Measurements from ENCODE around the gene KRTAP12-3. TPM values are rescaled to one million over a fixed set of nuclear protein-coding genes. Genes with fewer than 3 reads are reported as not detected.
"Not testable (repeated sequence)": the region's sequence is repeated elsewhere in the genome, so short reads cannot be mapped to it uniquely, and the experiment has no call there.

The KRTAP12-3 gene
- not detected for polyA plus RNA-seq (ENCODE audit: insufficient read length in 3 of 3)
- long read RNA-seq, donor 1 = 0 reads
- long read RNA-seq, donor 2 = 0 reads
- long read RNA-seq, donor 3 = 0 reads
- long read RNA-seq, donor 4 = 0 reads
- long read RNA-seq, donor 5 = 0 reads
- long read RNA-seq, donor 6 = 0 reads
- long read RNA-seq, donor 7 = 0 reads
- long read RNA-seq, donor 8 = 0 reads
- long read RNA-seq, donor 9 = 0 reads
- long read RNA-seq, donor 10 = 0 reads
- long read RNA-seq, donor 11 = 0 reads
- long read RNA-seq, donor 12 = 0 reads
- long read RNA-seq, donor 13 = 0 reads
- long read RNA-seq, donor 14 = 0 reads
- long read RNA-seq, donor 15 = 0 reads
- long read RNA-seq, donor 16 = 0 reads

- no peak for DNase-seq
These were observed at the start of gene KRTAP12-3 for GRCh38 chr21:44657635-44658540. KRTAP12-3 (plus strand) TSS chr21:44657932; CDS start chr21:44657980, 48 bp downstream.

- DNase-seq = no peak
These were observed 48.5 kb upstream of the KRTAP12-3 start for GRCh38 chr21:44609193-44609592.

- not testable (repeated sequence) for DNase-seq
These were observed 47.4 kb upstream of the KRTAP12-3 start for GRCh38 chr21:44610157-44610843.

GRCh38 chr21:44611551-44611950, 46.2 kb upstream of the KRTAP12-3 start:
- no peak for DNase-seq

- DNase-seq = no peak
These were observed 45.7 kb upstream of the KRTAP12-3 start, which contains the start of gene KRTAP10-8 for GRCh38 chr21:44612029-44612486. KRTAP10-8 (plus strand) TSS chr21:44612079; CDS start chr21:44612101, 22 bp downstream.

- DNase-seq = no peak
These were observed 45.0 kb upstream of the KRTAP12-3 start for GRCh38 chr21:44612669-44613229.

GRCh38 chr21:44613386-44614155, 44.2 kb upstream of the KRTAP12-3 start:
- DNase-seq = no peak

GRCh38 chr21:44614161-44614631, 43.5 kb upstream of the KRTAP12-3 start:
- no peak for DNase-seq

- DNase-seq = no peak
These were observed 42.8 kb upstream of the KRTAP12-3 start for GRCh38 chr21:44614961-44615391.

GRCh38 chr21:44615466-44615865, 42.3 kb upstream of the KRTAP12-3 start:
- no peak for DNase-seq

GRCh38 chr21:44615911-44616590, 41.7 kb upstream of the KRTAP12-3 start:
- no peak for DNase-seq

GRCh38 chr21:44616591-44616926, 41.2 kb upstream of the KRTAP12-3 start:
- DNase-seq = no peak

- DNase-seq = no peak
These were observed 40.6 kb upstream of the KRTAP12-3 start for GRCh38 chr21:44617071-44617501.

- no peak for DNase-seq
These were observed 39.2 kb upstream of the KRTAP12-3 start for GRCh38 chr21:44618504-44618903.

GRCh38 chr21:44618909-44619308, 38.8 kb upstream of the KRTAP12-3 start:
- DNase-seq = no peak

GRCh38 chr21:44619886-44620285, 37.8 kb upstream of the KRTAP12-3 start:
- no peak for DNase-seq

GRCh38 chr21:44623575-44623974, 34.2 kb upstream of the KRTAP12-3 start:
- no peak for DNase-seq

- DNase-seq = no peak
These were observed 32.0 kb upstream of the KRTAP12-3 start for GRCh38 chr21:44625756-44626155.

- no peak for DNase-seq
These were observed 31.5 kb upstream of the KRTAP12-3 start for GRCh38 chr21:44626262-44626661.

- DNase-seq = no peak
These were observed 31.0 kb upstream of the KRTAP12-3 start, which contains the start of gene KRTAP10-9 for GRCh38 chr21:44626673-44627143. KRTAP10-9 (plus strand) TSS chr21:44627093; CDS start chr21:44627172, 79 bp downstream.
